WERI-Rb-1 (cell line): ENCODE measurements around the gene MLYCD.

Experiments
- DNase-seq: peaks from one replicate; pipeline ENCODE4 v3.0.0-alpha.2; 2020
- H3K27ac ChIP-seq: fragments of 250-450 bp; sonication (Bioruptor Pico); 2 replicates; pipeline ENCODE4 v1.5.1; 2020; ENCODE audit warnings: mild to moderate bottlenecking, moderate library complexity
- H3K27me3 ChIP-seq: fragments of 250-450 bp; sonication (Bioruptor Pico); 2 replicates; pipeline ENCODE4 v1.5.1; 2021; ENCODE audit warnings: mild to moderate bottlenecking, low read depth, moderate library complexity; ENCODE audit not compliant: insufficient read depth, severe bottlenecking
- H3K36me3 ChIP-seq: fragments of 250-450 bp; sonication (Bioruptor Pico); 2 replicates; pipeline ENCODE4 v1.5.1; 2020; ENCODE audit warnings: mild to moderate bottlenecking, moderate library complexity
- H3K4me3 ChIP-seq: 2 replicates; pipeline ENCODE4 v1.5.1; 2011; ENCODE audit warnings: low read depth, mild to moderate bottlenecking, control low read depth, low read length
- H3K9me3 ChIP-seq: fragments of 250-450 bp; sonication (Bioruptor Pico); 2 replicates; pipeline ENCODE4 v1.5.1; 2021; ENCODE audit warnings: mild to moderate bottlenecking, moderate library complexity; ENCODE audit not compliant: severe bottlenecking
- CTCF ChIP-seq: IDR thresholded peaks from 2 replicates; pipeline ENCODE4 v1.5.1; 2011; ENCODE audit warnings: low read depth, mild to moderate bottlenecking, control low read depth, inconsistent platforms, low read length

Gene MLYCD

DNA sequence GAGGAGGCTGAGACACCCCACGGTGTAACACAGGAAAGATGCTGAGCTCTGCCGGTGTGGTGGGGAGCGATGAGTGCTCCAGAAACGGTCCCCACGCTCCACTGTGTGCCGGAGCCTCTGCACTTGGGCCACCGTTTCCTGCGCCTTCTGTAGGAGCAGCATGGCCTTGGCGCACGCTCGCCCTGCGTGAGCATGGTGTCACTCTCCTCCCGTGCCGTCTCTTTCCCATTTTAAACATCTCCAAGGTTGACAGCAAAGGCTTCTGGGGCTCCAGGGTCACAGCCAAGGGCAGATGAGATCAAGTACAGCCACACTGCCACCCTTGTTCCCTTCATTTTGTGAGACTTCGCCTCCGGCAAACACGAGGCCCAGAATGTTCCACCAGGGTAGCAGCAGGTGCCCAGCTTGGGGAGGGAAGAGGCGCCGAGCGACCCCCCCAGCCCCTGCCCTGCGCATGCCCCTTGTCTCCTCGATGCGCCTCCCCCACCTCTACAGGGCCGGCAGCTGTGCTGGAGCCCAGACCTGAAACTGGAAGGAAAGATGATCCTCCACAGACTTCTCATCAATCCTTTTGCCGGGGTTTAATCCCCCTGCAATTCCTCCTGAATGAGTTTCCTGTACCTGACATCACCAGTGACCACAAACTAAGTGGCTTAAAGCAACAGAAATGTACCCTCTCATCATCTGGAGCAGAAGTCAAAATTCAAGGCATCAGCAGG is 34.2 kb downstream of the MLYCD start:
- peak; percentile 75 for DNase-seq
- H3K36me3 ChIP-seq: no peaks in the 10 kb centered on the region
- H3K4me3 ChIP-seq: no peak overlapping the region
- TF ChIP-seq CTCF: no peak
- no peaks in the 10 kb centered on the region for H3K9me3 ChIP-seq
- no peaks in the 10 kb centered on the region for H3K27me3 ChIP-seq
- peak overlapping the region; percentile 54 for H3K27ac ChIP-seq

DNA sequence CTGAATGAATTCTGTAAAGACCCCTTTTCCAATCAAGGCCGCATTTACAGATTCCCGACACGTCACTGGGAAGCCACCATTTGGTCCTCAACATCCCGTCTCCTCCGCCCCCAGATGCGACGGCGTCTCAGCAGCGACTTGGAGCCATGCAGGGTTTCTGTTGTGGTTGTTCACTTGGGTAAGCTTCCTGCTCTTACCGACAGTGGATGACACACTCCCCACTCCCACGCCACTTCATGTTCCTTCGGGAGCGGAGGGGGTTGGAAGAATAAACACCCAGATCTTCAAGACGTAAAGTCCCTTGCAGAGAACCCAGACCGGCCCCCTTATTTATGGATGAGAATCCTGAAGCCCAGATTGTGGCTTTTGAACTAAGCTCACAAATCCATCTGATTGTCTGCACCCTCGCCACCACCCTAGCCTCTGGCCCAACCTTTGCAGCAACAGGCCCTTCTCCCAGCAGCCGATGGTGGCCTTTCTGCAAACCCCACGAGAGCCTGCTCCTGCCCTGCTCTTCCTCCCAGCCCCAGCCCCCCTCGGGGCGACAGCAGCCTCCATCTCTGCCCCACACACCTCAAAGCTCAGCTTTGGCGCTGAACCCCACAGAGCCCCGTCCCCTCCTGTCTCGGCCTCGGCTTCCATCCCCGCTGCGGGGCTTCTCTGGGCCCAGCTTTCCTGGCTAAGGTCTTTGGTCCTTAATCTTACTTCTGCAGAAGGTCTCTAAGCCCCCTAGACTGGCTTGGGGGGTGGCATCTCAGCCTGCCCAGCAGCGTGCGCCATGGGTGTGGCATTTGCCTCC is 35.2 kb downstream of the MLYCD start:
- no peaks in the 10 kb centered on the region for H3K27me3 ChIP-seq
- H3K9me3 ChIP-seq: no peaks in the 10 kb centered on the region

DNA sequence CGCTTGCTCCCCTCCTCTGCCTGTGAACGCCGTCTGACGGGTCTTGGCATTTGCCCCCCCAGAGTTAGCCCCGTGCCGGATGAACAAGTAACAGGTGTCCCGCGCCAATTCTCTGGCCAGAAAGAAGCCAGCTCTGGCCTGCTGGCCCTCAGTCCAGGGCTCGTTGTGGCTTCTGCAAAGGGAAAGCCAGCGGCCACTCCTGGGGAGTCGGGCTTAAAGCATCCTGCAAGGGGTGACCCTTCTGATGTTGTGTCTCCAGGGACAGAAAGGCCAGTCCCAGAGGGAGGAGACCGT is 35.7 kb downstream of the MLYCD start:
- Histone ChIP-seq H3K27me3 (no peaks in the 10 kb centered on the region), H3K4me3 (no peak overlapping the region), H3K27ac (no peak overlapping the region), H3K9me3 (no peaks in the 10 kb centered on the region), H3K36me3 (no peaks in the 10 kb centered on the region)
- no peak for TF ChIP-seq CTCF
- no peak for DNase-seq

More for the DNA sequence above, 35.2 kb downstream of the MLYCD start:
- Histone ChIP-seq H3K4me3 (no peak overlapping the region), H3K36me3 (no peaks in the 10 kb centered on the region), H3K27ac (peak overlapping the region; percentile 54)
- no peak for DNase-seq
- no peak for TF ChIP-seq CTCF

- H3K27me3 ChIP-seq: no peaks in the 10 kb centered on the region
- no peak overlapping the region for H3K27ac ChIP-seq
- H3K4me3 ChIP-seq: no peak overlapping the region
- DNase-seq: no peak
- no peak for TF ChIP-seq CTCF
- no peaks in the 10 kb centered on the region for H3K36me3 ChIP-seq
- no peaks in the 10 kb centered on the region for H3K9me3 ChIP-seq
Observed at GRCh38 chr16:83935005-83935857, 36.3 kb downstream of the MLYCD start.

DNA sequence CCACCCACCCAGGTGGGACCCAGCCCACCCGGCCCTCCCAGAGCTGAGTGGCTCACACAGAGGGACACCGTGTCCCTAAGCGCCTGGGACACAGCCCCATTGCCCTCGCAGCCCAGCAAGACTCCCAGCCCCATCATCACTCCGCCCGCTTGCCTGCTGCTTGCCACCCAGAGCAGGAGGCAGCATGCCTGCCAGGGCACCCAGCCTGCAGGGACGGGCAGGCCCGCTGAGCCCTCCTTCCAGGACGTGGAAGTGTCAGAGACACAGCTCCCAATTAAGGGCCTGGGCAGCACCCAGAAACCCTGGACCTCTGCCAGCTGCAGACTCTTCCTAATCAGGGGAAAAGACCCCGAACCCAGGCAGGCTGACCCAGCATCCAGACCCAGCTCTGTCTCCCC is 36.9 kb downstream of the MLYCD start:
- no peak for TF ChIP-seq CTCF
- no peaks in the 10 kb centered on the region for H3K9me3 ChIP-seq
- no peak for DNase-seq
- H3K4me3 ChIP-seq: no peak overlapping the region
- no peaks in the 10 kb centered on the region for H3K36me3 ChIP-seq
- H3K27me3 ChIP-seq: no peaks in the 10 kb centered on the region
- no peak overlapping the region for H3K27ac ChIP-seq
